ENCODE measurements around the gene SPATA24.

GRCh38 chr5:139383275-139383992 is 20.5 kb downstream of the SPATA24 start, which contains the start of gene SLC23A1:
- TF ChIP-seq CTCF (IDR thresholded peaks at IDR 0.05 in 8 of 11, conservative IDR thresholded peaks at IDR 0.05 in 3 of 11) (no peak), POLR2AphosphoS5 (IDR thresholded peaks at IDR 0.05) (no peak), POLR2A (IDR thresholded peaks at IDR 0.05) (no peak)
